Liver (tissue), 3 donors: ENCODE data around the gene TADA3.

Experiments used
- ATF3 ChIP-seq: IDR thresholded peaks from 2 replicates; pipeline ENCODE4 v1.6.1; 2016; ENCODE audit warnings: antibody characterized with exemption
- CTCF ChIP-seq: fragments of 150-350 bp; IDR thresholded peaks from 2 replicates; pipeline ENCODE4 v1.5.1; 2017; ENCODE audit warnings: improper control_type of control experiment, low read depth, low read length; ENCODE audit not compliant: missing input control
- MAX ChIP-seq: IDR thresholded peaks from 2 replicates; pipeline ENCODE4 v1.6.1; 2016; ENCODE audit warnings: antibody characterized with exemption
- RAD21 ChIP-seq, 2 donors: IDR thresholded peaks; 2 replicates each; pipeline ENCODE4 v1.6.1; 2016; ENCODE audit warnings: antibody characterized with exemption in 2 of 2, mild to moderate bottlenecking in 2 of 2
- REST ChIP-seq: IDR thresholded peaks from 2 replicates; pipeline ENCODE4 v1.6.1; 2016; ENCODE audit warnings: antibody characterized with exemption, mild to moderate bottlenecking
- YY1 ChIP-seq: IDR thresholded peaks from 2 replicates; pipeline ENCODE4 v1.6.1; 2016; ENCODE audit warnings: antibody characterized with exemption, mild to moderate bottlenecking
- donor health status: healthy.
- donor health status: healthy.

GRCh38 chr3:9787714-9788113 lies 4.6 kb downstream of the TADA3 start:
- TF ChIP-seq CTCF (no peak), YY1 (no peak), REST (no peak), MAX (no peak), ATF3 (no peak), RAD21 (IDR thresholded peaks at IDR 0.05) (no peak)
